Measurements from ENCODE around the gene SERTAD1.

SERTAD1 gene

DNA sequence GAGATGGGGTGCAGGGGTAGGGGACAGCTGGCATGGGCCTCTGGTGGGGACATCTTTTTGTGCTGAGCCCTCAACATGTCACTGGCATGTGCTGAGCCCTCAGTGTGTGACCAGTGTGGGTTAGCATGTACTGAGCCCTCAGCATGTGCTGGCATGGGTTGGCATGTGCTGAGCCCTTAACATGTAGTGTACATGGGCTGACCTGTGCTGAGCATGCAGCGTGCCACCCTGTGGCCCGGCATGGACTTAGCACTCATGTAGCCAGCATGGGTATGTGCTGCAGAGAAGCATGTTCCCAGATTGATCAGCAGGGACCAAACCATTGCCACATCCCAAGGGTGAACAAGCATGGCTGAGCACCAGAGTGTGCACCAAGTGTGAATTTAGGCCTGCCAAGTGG is 47.3 kb downstream of the SERTAD1 start:
- DNase-seq (ENCODE audit: low read depth in 2 of 2) = no peak

DNA sequence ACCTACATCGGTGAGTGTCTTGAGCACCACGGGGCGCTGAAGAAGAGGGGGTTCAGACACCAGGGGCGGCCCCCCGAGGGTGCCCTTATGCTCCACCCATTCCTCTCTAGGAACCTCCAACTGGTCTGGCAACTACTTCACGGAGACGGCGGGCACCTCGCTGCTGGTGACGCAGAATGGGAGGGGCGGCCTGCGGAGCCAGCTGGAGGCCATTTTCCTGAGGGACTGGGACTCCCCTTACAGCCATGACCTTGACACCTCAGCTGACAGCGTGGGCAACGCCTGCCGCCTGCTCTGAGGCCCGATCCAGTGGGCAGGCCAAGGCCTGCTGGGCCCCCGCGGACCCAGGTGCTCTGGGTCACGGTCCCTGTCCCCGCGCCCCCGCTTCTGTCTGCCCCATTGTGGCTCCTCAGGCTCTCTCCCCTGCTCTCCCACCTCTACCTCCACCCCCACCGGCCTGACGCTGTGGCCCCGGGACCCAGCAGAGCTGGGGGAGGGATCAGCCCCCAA is 47.9 kb downstream of the SERTAD1 start:
- DNase-seq (ENCODE audit: low read depth in 2 of 2) = no peak

DNA sequence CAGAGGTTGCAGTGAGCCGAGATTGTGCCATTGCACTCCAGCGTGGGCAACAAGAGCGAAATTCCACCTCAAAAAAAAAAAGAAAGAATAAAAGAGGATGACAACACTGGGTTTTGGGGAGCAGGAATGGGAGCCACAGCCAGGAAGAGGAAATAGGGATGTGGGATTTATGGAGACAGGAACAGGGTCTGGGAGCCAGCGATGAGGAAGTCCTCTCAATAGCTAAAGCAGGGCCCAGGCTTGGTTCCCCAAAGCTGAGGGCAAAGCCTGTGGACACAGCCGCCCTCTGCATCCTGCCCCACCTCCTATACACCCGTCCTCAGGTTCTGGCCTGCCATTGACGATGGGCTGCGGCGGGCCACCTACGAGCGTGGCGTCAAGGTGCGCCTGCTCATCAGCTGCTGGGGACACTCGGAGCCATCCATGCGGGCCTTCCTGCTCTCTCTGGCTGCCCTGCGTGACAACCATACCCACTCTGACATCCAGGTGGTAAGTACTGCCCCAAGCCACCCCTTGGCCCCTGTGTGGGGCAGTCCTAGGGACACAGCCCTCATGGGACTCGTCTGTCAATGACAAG is 49.4 kb downstream of the SERTAD1 start:
- DNase-seq (ENCODE audit: low read depth in 2 of 2) = no peak

DNA sequence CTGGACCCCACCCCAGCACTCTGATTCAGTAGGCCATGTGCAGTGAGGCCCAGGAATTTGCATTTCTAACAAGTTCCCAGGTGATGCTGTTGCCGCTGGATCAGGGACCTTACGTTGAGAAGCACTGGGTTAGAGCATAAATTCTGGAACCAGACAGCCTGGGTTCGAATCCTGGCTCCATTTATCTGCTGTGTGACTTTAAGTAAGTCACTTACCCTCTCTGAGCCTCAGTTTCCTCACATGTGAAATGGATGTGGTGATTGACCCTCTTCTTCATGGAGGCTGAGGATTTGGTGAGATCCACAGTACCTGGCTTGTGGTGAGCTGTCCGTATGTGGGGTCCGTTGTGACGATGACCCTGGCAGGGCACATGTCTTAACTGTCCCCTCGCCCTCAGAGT is 51.7 kb downstream of the SERTAD1 start:
- no peak for DNase-seq (ENCODE audit: low read depth in 2 of 2)

DNA sequence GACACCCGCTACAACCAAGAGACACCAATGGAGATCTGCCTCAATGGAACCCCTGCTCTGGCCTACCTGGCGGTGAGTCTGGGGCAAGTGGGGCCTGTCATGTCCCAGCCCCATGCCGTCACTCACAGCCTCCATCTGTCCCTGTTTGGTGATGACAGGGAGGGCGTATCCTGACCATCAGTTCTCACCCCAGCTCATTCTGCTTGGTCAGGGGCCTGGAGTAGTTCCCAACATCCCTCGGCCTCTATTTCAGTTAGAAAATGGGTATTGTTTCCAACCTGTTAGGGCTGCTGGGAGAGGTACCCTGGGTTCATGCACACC is 54.0 kb downstream of the SERTAD1 start:
- no peak for DNase-seq (ENCODE audit: low read depth in 2 of 2)
